DMS53 treated with DMSO at 0.1 percent for 48 hours (cell line): Measurements from ENCODE around the gene FBXO42.
A peak's percentile ranks its signal among the peaks of the same experiment; 100 is the strongest.

Experiments used
- DNase-seq: peaks from one replicate; lab custom pipeline; 2025; ENCODE audit not compliant: unreplicated experiment; lab: John Stamatoyannopoulos, UW

The FBXO42 gene

GRCh38 chr1:16206547-16207317, 145.5 kb downstream of the FBXO42 start:
- DNase-seq, result peak; percentile 93

DNA sequence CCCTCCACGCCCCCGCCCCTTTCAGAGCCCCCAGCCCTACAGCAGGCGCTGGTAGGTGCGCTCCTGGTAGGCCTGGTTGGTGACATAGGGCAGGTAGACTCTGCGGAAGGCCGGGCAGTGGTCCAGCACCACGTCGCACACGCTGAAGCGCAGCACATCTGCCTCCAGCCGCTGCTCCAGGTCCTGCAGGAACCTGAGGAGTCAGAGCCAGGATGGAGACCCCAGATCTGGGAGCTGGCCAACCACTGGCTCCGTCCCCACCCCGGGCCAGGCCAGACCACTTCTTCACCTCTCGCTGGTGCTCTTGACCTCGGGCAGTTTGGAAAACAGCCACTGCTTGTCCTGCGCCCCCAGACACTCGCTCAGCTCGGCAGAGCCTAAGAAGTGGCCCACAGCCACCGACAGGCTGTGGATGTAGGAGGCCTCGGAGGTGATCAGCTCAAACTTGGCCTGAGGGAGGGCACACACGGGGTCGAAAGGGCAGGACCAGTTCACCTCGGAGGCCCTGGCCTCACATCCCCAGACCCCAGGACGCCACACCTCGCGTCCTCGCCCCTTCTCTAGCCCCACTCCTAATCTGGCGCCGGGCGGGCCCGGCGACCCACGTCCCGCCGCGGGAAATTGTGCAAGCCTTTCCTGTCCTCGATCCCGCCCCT, 146.3 kb downstream of the FBXO42 start:
- no peak for DNase-seq

DNA sequence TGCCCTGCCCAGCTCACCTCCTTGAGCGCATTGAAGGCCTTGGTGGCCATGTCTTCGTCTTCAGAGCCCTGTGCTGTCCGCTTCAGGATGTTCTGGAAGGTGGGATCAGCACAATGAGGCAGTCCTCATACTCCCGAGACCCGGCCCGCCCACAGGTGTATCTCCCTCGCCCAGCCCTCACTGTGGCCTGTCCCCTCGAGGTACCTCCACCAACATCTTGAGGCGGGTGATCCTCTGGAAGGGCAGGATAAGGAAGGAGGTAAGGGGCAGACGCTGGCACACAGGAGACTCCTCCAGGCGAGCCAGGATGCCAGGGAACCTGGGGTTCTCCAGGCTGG, 147.0 kb downstream of the FBXO42 start:
- no peak for DNase-seq

GRCh38 chr1:16204634-16205333, 147.5 kb downstream of the FBXO42 start:
- no peak for DNase-seq

- no peak for DNase-seq
Observed at GRCh38 chr1:16204216-16204615, 148.1 kb downstream of the FBXO42 start.

DNA sequence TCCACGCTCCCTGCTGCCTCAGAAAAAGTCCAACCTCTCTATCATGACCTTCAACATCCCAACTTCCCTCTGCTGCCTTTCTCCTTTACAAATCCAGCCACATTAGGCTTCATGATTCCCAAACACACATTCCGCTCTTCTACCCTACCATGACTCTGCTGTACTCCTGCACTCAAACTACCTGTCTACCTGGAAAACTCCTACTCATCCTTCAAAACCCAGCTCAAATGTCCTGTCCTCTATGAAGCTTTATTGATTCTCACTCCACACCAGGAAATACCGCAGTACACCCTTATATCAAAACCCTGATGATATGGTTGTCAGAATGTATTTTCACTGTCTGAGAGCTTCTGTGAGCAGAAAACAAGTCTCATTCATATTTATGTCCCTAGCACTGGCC, 148.7 kb downstream of the FBXO42 start:
- no peak for DNase-seq

DNA sequence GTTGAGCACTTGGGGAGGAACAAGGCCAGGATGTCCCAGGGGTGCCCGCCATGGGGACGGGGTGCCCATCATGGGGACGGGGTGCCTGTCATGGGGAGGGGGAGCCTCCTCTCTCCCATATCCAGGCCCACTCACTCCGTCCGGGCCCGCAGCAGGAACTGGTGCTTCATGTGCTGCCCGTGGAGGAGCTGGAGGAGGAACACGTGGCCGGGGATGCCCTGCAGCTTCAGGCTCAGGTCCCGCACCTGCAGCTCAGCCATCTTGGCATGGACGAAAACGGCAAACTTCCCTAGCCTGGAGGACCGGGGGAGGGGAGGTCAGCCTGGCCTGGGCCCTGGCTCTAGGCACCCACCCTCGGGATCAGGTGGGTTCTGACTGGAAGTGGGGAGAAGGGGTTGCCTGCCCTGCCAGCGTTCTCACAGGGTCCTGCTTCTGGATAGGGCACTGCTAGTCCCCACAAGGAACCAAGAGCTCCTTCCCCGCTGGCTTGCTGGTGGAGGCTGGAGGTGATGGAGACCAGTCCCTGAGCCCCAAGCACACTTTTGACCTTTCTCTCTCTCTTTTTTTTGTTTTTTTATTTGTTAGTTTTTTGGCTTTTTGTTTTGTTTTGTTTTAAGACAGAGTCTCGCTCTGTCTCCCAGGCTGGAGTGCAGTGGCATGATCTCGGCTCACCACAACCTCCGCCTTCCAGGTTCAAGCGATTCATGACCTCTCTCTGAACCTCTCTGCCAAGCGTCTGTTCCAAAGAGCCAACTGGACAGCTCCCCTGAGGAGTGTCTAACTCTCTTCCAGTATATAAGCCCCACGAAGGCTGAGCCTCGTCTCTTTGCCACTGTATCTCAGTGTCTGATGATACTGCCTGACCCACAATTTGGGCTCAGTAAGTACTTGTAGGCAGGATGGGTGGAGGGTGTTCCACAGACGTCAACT, 149.7 kb downstream of the FBXO42 start:
- no peak for DNase-seq

- no peak for DNase-seq
Observed at GRCh38 chr1:16199700-16200099, 152.6 kb downstream of the FBXO42 start.

DNA sequence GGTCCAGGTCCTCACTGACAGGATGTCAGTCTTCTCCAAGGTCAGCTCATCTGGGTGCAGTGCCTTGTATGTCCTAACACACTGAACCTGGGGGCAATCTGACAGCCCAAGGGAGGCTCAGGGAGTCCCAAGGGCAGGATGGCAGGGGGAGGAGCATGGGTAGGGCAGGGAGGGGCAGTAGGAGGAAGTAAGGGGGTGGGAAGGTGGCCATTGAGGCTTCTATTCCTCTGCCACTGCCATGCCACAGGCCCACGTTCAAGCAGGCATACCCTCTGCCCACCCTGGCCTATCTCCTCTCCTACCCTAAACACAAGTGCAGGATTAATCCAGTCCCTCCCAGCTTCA, 153.2 kb downstream of the FBXO42 start:
- no peak for DNase-seq

- no peak for DNase-seq
Observed at GRCh38 chr1:16198444-16199156, 153.7 kb downstream of the FBXO42 start.

DNA sequence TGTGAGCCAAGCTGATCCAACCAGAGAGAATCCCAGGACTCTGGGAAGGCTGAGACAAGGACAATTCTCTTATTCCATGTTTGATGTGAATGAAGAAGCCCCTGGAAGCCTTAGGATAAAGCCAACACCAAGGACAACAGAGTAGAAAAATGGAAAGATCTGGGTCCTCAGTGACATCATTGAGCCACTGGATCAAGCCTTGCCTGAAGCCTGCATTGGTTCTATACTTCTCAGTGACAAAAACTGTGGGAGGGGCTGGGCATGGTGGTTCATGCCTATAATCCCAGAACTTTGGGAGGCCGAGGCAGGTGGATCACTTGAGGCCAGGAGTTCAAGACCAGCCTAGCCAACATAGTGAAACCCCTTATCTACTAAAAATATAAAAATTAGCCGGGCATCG, 155.4 kb downstream of the FBXO42 start:
- no peak for DNase-seq
